GM19099 (cell line): ENCODE measurements around the gene UBE3B.

Experiments
- POLR2A ChIP-seq: IDR thresholded peaks from 3 replicates; pipeline ENCODE4 v1.6.1; 2011; ENCODE audit warnings: low read depth; ENCODE audit not compliant: insufficient read length; ENCODE audit errors: extremely low read depth

The UBE3B gene

GRCh38 chr12:109500406-109501185 is 23.2 kb downstream of the UBE3B start:
- no peak for TF ChIP-seq POLR2A

- TF ChIP-seq POLR2A: no peak
Measured at GRCh38 chr12:109501299-109501698, 23.9 kb downstream of the UBE3B start.

- TF ChIP-seq POLR2A: no peak
Measured at GRCh38 chr12:109502332-109502731, 24.9 kb downstream of the UBE3B start.

GRCh38 chr12:109503611-109504010 is 26.2 kb downstream of the UBE3B start:
- no peak for TF ChIP-seq POLR2A

- TF ChIP-seq POLR2A: no peak
Measured at GRCh38 chr12:109504068-109504467, 26.6 kb downstream of the UBE3B start.

- no peak for TF ChIP-seq POLR2A
Measured at GRCh38 chr12:109510196-109510595, 32.8 kb downstream of the UBE3B start.

GRCh38 chr12:109512608-109513007 is 35.2 kb downstream of the UBE3B start:
- no peak for TF ChIP-seq POLR2A

- no peak for TF ChIP-seq POLR2A
Measured at GRCh38 chr12:109513051-109513450, 35.6 kb downstream of the UBE3B start.

GRCh38 chr12:109513977-109514376 is 36.5 kb downstream of the UBE3B start:
- TF ChIP-seq POLR2A: no peak

GRCh38 chr12:109517619-109518018 is 40.2 kb downstream of the UBE3B start:
- no peak for TF ChIP-seq POLR2A

- TF ChIP-seq POLR2A: no peak
Measured at GRCh38 chr12:109518820-109519665, 41.6 kb downstream of the UBE3B start.

GRCh38 chr12:109519787-109520186 is 42.4 kb downstream of the UBE3B start:
- TF ChIP-seq POLR2A: no peak

GRCh38 chr12:109521831-109522230 is 44.4 kb downstream of the UBE3B start:
- no peak for TF ChIP-seq POLR2A

GRCh38 chr12:109523071-109523470 is 45.6 kb downstream of the UBE3B start:
- TF ChIP-seq POLR2A: no peak

- no peak for TF ChIP-seq POLR2A
Measured at GRCh38 chr12:109523504-109523903, 46.1 kb downstream of the UBE3B start.
